K562 (cell line): ENCODE results near the gene PLXNB2. TPM values are rescaled to one million over a fixed set of nuclear protein-coding genes. Genes with fewer than 3 reads are reported as not detected.

Experiments used
- BRF1 ChIP-seq: IDR thresholded peaks from 3 replicates; pipeline ENCODE4 v1.6.1; 2011; ENCODE audit warnings: borderline replicate concordance, mild to moderate bottlenecking; ENCODE audit not compliant: insufficient read length; ENCODE audit errors: extremely low read depth
- GTF3C2 ChIP-seq: IDR thresholded peaks from 3 replicates; pipeline ENCODE4 v1.6.1; 2011; ENCODE audit warnings: borderline replicate concordance, mild to moderate bottlenecking, moderate library complexity; ENCODE audit not compliant: insufficient read length; ENCODE audit errors: extremely low read depth
- NBN ChIP-seq: fragments of 450-650 bp; IDR thresholded peaks from 2 replicates; pipeline ENCODE4 v1.6.1; 2016; ENCODE audit warnings: low read depth, mild to moderate bottlenecking
- NFYB ChIP-seq: IDR thresholded peaks from 2 replicates; pipeline ENCODE4 v1.6.1; 2011; ENCODE audit warnings: mild to moderate bottlenecking, moderate library complexity; ENCODE audit not compliant: insufficient read length; ENCODE audit errors: extremely low read depth
- TCFL5 ChIP-seq: fragments of 250-450 bp; sonication (Bioruptor Pico); conservative IDR thresholded peaks from 2 replicates; pipeline ENCODE4 v1.6.1; 2021; ENCODE audit warnings: mild to moderate bottlenecking, moderate library complexity, matching md5 sums
- TSHZ1 ChIP-seq: fragments of 250-450 bp; sonication (Bioruptor Pico); IDR thresholded peaks from 2 replicates; pipeline ENCODE4 v1.4.0; 2020; ENCODE audit warnings: mild to moderate bottlenecking, moderate library complexity
- ZFP1 ChIP-seq: fragments of 450-650 bp; formaldehyde crosslinking; IDR thresholded peaks from 2 replicates; pipeline ENCODE4 v1.4.0; 2020; ENCODE audit warnings: mild to moderate bottlenecking, mixed read lengths
- ZNF174 ChIP-seq: fragments of 250-450 bp; sonication (Bioruptor Pico); IDR thresholded peaks from 2 replicates; pipeline ENCODE4 v1.4.0; 2020; ENCODE audit warnings: mild to moderate bottlenecking
- ZNF699 ChIP-seq: fragments of 250-450 bp; sonication (Bioruptor Pico); IDR thresholded peaks from 2 replicates; pipeline ENCODE4 v1.8.0; 2021; ENCODE audit warnings: mild to moderate bottlenecking, moderate library complexity; ENCODE audit not compliant: insufficient replicate concordance
- polyA plus RNA-seq, 8 experiments: library from polyadenylated mRNA; depleted of rRNA in 4 of 8; stranded (reverse) in 5 of 8; unstranded in 3 of 8; fragments of >200 nt; fragmentation: Nextera tagmentation in 2 of 8; fragmentation: Illumina TruSeq in 1 of 8; extraction: Ambion mirVana in 2 of 8; extraction: Trizol in 1 of 8; gene quantifications; 2 replicates each; pipeline versions ENCODE4 v1.2.1 to v1.2.3, GENCODE V29; 2011 to 2014; ENCODE audit warnings: inconsistent platforms in 1 of 8, missing spikeins in 1 of 8
- total RNA-seq, 7 experiments: library from RNA; depleted of rRNA in 6 of 7; stranded (reverse); fragments of >200 nt in 6 of 7; fragmentation: Illumina TruSeq in 2 of 7; extraction: Trizol in 2 of 7; gene quantifications; 2 replicates each; pipeline versions ENCODE4 v1.2.1 to v1.2.3, GENCODE V29; 2011 to 2021; ENCODE audit warnings: low replicate concordance in 1 of 7
- TF ChIP-seq, protein P1 (sequence below): IDR thresholded peaks from 2 replicates; pipeline ENCODE4 v1.6.1; 2012; ENCODE audit warnings: low read depth, low read length, improper control_type of control experiment, borderline replicate concordance
- TF ChIP-seq, protein P2 (sequence below): sonication (generic); formaldehyde crosslinking; IDR thresholded peaks from 2 replicates; pipeline ENCODE4 v1.8.1; 2023; ENCODE audit warnings: mild to moderate bottlenecking, missing genetic modification reagents
- TF ChIP-seq, protein P3 (sequence below): fragments of 250-450 bp; sonication (Bioruptor Pico); IDR thresholded peaks from 2 replicates; pipeline ENCODE4 v1.4.0; 2020; ENCODE audit warnings: mild to moderate bottlenecking, moderate library complexity, borderline replicate concordance

The PLXNB2 gene
- total and polyA plus RNA-seq, 9 of the 15 experiments (the other 6 are each of a cell fraction or from before 2014, with no cell fraction given): 0.15 to 45.1 (median 13.6) TPM

DNA sequence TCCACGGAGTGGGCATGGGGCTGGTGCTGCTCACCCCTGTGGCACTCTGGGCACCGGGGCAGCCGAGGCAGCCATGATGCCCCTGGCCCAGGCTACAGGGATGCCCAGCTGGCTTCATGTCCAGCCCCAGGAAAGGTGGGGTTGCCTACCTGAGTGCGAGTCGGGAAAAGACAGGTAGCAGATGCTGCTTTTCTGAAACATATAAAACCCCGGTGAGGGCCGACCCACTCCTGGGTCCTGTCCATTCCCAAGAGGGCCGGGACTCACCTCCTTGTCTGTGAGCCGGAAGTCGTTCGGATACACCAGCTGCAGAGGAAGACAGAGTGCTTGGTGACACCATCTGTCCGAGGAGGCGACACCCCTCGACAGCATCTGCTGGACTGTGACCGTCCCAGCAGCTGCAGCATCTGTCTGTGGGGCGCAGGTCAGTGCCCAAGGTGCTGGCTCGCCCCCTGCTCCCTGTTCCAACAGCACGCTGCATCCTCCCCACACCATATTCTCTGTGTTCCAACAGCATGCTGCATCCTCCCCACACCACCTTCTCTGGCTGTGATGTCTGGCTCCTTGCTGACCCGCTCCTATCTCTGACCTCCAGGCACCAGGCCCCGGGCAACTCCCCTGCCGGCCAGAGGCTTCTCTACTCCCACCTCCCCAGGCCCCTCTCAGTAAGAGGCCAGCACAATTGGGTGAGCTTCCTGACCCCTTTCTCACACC, 11.4 kb upstream of the PLXNB2 start (continued):
- TF ChIP-seq, protein P1, sequence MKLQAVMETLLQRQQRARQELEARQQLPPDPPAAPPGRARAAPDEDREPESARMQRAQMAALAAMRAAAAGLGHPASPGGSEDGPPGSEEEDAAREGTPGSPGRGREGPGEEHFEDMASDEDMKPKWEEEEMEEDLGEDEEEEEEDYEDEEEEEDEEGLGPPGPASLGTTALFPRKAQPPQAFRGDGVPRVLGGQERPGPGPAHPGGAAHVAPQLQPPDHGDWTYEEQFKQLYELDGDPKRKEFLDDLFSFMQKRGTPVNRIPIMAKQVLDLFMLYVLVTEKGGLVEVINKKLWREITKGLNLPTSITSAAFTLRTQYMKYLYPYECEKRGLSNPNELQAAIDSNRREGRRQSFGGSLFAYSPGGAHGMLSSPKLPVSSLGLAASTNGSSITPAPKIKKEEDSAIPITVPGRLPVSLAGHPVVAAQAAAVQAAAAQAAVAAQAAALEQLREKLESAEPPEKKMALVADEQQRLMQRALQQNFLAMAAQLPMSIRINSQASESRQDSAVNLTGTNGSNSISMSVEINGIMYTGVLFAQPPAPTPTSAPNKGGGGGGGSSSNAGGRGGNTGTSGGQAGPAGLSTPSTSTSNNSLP: no peak
- TF ChIP-seq TCFL5 (CRISPR knock-in tag): no peak
- TF ChIP-seq, protein P2, sequence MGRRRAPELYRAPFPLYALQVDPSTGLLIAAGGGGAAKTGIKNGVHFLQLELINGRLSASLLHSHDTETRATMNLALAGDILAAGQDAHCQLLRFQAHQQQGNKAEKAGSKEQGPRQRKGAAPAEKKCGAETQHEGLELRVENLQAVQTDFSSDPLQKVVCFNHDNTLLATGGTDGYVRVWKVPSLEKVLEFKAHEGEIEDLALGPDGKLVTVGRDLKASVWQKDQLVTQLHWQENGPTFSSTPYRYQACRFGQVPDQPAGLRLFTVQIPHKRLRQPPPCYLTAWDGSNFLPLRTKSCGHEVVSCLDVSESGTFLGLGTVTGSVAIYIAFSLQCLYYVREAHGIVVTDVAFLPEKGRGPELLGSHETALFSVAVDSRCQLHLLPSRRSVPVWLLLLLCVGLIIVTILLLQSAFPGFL: no peak
- no peak for TF ChIP-seq ZFP1 (CRISPR knock-in tag)
- no peak for TF ChIP-seq TSHZ1 (CRISPR knock-in tag)
- TF ChIP-seq BRF1: no peak
- TF ChIP-seq NBN: no peak
- TF ChIP-seq ZNF174: no peak
- no peak for TF ChIP-seq ZNF699 (CRISPR knock-in tag)
- no peak for TF ChIP-seq NFYB
- TF ChIP-seq GTF3C2: no peak
- TF ChIP-seq, protein P3, sequence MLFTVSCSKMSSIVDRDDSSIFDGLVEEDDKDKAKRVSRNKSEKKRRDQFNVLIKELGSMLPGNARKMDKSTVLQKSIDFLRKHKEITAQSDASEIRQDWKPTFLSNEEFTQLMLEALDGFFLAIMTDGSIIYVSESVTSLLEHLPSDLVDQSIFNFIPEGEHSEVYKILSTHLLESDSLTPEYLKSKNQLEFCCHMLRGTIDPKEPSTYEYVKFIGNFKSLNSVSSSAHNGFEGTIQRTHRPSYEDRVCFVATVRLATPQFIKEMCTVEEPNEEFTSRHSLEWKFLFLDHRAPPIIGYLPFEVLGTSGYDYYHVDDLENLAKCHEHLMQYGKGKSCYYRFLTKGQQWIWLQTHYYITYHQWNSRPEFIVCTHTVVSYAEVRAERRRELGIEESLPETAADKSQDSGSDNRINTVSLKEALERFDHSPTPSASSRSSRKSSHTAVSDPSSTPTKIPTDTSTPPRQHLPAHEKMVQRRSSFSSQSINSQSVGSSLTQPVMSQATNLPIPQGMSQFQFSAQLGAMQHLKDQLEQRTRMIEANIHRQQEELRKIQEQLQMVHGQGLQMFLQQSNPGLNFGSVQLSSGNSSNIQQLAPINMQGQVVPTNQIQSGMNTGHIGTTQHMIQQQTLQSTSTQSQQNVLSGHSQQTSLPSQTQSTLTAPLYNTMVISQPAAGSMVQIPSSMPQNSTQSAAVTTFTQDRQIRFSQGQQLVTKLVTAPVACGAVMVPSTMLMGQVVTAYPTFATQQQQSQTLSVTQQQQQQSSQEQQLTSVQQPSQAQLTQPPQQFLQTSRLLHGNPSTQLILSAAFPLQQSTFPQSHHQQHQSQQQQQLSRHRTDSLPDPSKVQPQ (CRISPR knock-in tag): no peak
